Measurements from ENCODE around the gene IL6ST.
"Not testable (repeated sequence)": the region's sequence is repeated elsewhere in the genome, so short reads cannot be mapped to it uniquely, and the experiment has no call there.

Gene IL6ST

GRCh38 chr5:55965525-55965924, 29.2 kb downstream of the IL6ST start:
- no peak for DNase-seq (ENCODE audit: low read depth)

GRCh38 chr5:55960779-55961178, 34.0 kb downstream of the IL6ST start:
- DNase-seq (ENCODE audit: low read depth) = no peak

GRCh38 chr5:55959208-55959607, 35.6 kb downstream of the IL6ST start:
- no peak for DNase-seq (ENCODE audit: low read depth)

GRCh38 chr5:55941154-55941553, 53.6 kb downstream of the IL6ST start:
- not testable (repeated sequence) for DNase-seq (ENCODE audit: low read depth)

DNA sequence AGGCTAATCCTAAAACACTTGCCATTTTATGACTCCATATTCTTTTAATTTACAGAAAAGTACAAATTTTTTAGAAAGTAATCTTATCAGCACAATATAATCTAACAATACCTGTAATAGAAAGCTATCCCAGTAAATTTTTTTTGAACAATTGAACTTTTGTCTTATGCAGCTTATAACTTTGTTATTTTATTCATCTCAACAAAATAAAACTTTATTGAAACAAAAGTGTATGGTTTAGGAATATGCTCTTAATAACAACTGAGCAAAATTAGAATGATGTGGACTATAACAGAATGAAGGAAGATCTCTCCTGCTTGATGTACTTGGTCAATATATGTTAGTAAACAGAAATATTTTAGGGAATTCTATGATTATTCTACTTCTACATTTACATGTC, 57.2 kb downstream of the IL6ST start:
- DNase-seq (ENCODE audit: low read depth) = not testable (repeated sequence)

DNA sequence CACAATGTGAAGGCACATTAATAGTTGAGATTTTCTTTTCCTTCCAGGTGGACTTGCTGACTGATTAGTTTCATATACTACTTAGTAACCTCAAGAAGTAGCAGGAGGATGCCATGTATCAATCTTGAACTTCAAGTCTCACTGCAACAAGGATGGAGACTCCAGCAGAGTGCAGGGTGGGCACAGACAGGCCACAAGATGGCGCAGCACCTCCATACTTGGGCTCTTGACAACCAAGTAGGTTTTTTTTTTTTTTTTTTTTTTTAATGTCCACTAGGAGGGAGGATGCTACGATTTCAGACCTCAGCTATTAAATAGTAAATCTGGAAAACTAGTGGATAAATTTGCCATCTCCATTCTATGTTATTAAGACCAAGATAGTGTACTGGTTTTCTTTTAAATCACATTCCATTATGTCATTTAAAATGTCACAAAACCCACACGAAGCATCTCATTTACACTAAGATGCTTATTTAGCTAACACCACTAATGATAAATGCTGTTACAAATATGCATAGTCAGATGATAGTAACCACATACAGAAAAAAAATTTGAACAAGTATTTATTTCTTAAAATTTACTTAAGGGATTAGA, 58.6 kb downstream of the IL6ST start:
- DNase-seq (ENCODE audit: low read depth) = peak; percentile 66

GRCh38 chr5:55935371-55935770, 59.4 kb downstream of the IL6ST start:
- no peak for DNase-seq (ENCODE audit: low read depth)

DNA sequence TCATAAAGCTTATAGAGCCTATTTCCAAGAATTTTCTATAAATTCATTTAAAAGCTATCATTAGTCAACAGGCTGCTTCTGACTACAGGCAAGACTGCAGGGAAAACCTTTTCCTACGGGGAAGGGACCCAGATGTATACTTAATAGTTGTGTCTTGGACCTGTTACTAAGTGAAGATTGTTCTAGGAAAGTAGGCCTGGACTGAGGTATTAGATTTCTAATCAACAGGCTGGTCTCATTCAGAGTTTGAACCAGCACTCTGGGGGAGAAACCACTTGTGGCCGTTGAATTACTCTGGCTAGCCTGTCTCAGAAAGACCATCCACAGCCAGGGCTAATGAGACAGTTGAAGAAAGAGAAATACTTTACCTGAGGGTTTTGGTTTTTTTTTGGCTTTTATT, 60.0 kb downstream of the IL6ST start:
- no peak for DNase-seq (ENCODE audit: low read depth)

GRCh38 chr5:55934115-55934613, 60.6 kb downstream of the IL6ST start:
- DNase-seq (ENCODE audit: low read depth) = no peak

- no peak for DNase-seq (ENCODE audit: low read depth)
Measured at GRCh38 chr5:55933377-55934114, 61.2 kb downstream of the IL6ST start.

GRCh38 chr5:55932700-55933099, 62.1 kb downstream of the IL6ST start:
- DNase-seq (ENCODE audit: low read depth) = no peak

DNA sequence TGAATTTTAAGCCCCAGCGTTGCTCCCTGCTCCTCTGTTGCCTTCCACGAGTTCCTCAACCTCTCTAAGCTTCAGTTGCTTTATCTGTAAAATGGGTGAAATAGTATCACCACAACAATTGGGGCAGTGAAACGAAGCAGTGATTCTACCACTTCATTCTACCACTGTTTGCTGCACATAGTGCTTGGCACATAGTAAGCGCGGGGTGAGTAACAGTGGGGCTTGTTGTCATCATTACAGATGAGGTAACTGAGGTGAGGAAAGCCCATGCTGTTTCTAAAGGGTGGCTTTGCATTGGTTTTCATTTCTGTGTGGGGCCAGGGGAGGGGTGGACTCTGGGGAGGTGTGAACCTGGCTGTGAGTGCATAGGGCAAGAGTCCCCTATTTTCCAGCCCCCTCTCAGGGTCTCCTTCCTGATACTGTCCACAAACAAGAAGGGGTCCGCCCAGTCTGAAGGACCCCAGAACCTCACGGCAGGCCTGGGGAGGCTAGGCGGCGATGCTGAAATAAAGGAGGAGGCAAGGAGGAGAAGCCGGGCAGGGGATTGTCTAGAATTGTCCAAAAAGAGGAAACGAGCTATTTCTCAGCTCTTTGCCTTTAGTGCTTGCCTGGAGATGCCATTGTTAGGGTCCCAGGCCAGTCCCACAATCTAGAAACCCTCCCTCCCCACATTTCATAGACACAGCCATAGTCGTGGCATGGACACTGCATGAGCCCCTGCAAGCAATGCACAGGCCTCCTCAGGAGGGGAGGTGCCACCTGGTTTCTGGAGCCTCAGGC, 65.6 kb downstream of the IL6ST start:
- DNase-seq (ENCODE audit: low read depth) = no peak

GRCh38 chr5:55927861-55928655, 66.7 kb downstream of the IL6ST start:
- no peak for DNase-seq (ENCODE audit: low read depth)

DNA sequence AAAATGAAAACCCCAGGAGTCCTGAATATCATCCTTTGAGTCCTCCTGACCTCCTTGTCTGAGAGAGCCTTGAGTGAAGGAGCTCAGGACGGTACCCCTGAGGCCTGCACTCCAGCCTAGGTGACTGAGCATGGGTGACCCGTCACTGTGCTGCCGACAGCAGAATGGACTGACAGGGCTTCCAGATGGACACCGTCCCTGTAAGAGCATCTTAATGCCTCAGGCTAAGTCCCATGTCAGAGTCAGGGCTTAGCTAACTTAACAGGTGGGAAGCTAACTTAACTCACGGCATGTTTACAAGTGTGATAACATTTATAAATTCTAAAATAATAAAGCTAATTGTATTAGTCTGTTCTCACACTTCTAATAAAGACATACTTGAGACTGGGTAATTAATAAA, 68.3 kb downstream of the IL6ST start:
- no peak for DNase-seq (ENCODE audit: low read depth)

DNA sequence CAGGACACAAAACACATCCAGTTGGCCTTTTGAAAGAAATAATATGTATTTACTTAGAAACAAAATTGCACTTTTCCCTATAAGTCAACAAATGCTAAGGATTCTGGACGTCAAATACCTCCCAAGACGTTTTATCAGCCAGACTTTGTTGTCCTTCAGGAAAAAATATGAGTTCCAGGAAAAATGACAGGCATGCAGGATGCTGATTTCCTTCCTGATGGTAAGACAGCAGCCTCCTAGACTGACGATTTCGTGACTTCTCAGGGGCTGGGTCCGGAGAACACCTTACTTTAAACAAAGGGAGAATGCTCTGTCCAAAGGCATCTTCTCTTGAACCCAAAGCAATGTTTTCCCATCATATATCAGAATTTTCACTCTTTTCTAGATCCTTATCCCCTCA, 69.1 kb downstream of the IL6ST start:
- DNase-seq (ENCODE audit: low read depth) = no peak

DNA sequence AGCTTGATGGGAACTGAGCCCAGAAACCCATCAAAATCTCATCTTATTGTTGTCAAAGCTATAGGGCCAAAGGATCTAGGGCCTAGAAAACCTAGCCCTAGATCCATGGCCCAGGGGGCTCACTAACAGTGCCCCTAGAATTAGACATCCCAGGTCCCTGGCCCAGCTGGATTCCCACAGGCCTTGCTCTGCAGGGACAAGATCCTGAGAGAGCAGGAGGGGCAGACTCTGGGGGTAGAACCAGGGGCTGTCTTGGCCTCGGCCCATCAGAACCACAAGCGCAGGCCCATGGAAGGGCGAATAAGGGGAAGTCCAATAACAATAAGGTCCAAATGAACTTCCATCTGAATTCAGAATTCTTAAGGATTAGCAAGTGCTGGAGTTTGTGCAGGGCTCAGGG, 69.6 kb downstream of the IL6ST start:
- DNase-seq (ENCODE audit: low read depth) = no peak

DNA sequence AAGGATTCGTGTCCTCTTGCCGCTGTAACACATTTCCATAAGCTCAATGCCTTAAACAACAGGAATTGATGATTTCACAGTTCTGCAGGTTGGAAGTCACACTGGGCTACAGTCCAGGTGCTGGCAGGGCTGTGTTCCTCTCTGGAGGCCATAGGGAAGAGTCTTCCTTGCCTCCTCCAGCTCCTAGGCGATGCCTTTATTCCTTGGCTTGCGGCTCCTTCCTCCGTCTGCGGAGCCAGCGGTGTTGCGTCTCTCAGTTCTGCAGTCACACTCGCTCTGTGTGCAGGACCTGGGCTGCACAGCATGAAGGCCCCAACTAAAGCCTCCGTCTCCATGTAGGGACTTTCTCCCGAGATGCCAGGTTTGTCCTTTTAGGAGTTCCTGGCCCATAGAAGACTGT, 70.0 kb downstream of the IL6ST start:
- no peak for DNase-seq (ENCODE audit: low read depth)

DNA sequence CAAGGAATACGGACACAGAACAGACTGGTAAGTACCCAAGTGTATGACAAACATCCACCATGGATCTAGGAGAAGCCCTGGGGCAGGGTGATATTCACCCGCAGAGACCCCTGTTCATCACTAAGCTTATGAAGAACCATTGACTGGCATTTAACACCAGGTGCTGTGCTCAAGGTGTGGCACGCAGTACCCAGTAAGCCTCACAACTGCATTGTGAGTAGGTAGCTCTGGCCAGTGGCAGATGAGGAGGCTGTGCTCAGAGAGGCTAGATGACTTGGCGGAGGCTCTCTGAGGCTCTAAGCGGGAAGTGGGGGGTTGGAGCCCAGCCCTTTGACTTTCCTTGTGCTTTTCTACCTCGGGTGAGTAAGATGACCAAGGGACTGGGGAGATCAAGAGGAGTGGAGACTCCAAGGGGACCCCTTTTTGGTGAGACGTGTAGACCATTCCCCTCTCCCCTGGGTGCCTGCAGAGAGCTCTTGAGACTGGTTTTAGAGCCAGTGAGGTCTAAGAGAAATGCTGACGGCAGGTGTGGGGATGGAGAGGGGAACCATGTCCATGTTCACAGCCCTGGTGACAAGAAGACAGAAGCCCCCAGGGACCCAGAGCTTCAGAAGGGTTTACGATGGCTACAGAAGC, 70.8 kb downstream of the IL6ST start:
- no peak for DNase-seq (ENCODE audit: low read depth)

DNA sequence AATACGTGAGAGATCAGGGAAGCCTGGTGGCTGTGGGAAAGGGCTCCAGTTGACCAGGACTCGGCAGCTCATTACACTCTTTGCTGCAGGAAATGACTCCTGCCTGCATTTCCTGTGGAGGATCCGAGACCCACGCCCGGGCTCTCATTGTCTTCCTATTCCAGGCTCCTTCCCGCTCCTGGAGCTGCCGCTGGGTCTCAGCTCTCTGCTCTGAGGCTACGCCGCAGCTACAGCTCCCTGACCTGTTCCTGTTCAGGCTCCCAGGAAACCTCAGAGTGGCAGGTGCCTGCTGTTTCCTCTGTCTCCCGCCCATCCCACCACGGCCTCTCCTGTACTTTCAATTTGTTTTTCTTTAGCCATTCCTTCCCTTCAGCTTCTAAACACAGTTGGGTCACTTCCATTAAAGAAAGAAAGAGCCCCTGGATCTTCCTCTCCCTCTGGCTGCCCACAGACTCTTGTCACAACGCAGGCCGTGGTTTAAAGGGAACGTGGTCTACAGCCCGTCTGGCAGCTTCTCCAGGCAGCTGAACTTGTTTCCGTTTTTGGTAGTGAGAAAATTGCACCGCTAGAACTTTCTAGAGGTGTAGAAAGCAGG, 71.5 kb downstream of the IL6ST start:
- DNase-seq (ENCODE audit: low read depth) = no peak

DNA sequence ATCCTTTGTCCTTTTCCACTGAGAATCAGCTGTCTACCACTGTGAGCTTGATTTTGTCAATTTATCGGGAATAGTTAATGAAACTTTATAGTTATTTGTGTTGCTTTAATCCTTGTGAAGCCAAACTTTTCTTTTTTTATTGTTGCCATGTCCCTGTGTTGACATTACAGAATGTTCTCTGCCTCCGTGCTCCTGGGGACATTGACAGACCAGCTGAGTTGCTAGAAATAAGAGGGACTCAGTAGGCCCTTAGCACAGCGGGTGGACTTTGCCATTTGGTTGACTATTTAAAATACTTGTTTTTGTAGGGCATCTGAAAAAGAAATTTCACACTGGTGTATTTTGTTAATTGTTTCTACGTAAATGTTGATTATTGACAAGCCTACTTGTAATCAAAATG, 73.1 kb downstream of the IL6ST start:
- DNase-seq (ENCODE audit: low read depth) = no peak

DNA sequence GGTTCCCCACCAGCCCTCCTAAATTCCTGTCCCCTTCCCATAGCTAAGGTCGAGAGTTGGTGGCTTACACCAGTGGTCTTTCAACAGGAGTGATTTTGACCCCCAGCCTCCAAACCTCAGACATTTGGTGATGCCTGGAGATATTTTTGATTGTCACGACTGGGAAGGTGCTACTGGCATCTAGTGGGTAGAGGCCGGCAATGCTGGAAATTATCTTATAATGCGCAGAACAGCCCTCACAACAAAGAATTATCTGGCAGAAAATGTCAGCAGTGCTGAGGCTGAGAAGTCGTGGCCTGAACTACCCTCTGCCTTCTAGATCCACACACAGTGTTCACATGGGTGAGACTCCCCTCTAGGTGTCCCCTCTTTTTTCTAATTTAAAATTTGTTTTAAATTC, 74.0 kb downstream of the IL6ST start:
- DNase-seq (ENCODE audit: low read depth) = no peak
